Measurements from ENCODE around the gene LRRN4CL.
A peak's percentile ranks its signal among the peaks of the same experiment; 100 is the strongest.

LRRN4CL gene

DNA sequence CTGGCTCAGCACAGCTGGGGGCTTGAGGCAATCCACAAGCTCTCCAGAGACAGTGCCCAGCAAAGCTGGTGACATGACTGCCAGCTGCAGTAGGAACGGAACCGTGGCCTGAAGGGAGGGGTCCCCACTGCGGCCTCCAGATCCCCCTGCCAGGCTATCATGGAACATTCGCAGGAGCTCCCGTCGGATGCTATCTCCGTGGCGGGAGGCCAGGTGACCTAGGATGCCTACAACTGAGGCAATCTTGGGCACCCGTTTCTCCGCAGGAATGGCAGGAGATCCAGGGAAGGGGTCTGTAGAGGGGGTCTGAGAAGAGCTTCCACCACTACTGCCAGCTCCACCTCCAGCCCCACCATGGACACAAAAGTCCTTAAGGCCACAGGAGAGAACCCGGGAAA is 40.4 kb downstream of the LRRN4CL start:
- peaks cover 12% of the 10 kb centered on the region for H3K4me1 ChIP-seq (ENCODE audit: control insufficient read depth, insufficient read depth, low read length, poor library complexity, severe bottlenecking)

DNA sequence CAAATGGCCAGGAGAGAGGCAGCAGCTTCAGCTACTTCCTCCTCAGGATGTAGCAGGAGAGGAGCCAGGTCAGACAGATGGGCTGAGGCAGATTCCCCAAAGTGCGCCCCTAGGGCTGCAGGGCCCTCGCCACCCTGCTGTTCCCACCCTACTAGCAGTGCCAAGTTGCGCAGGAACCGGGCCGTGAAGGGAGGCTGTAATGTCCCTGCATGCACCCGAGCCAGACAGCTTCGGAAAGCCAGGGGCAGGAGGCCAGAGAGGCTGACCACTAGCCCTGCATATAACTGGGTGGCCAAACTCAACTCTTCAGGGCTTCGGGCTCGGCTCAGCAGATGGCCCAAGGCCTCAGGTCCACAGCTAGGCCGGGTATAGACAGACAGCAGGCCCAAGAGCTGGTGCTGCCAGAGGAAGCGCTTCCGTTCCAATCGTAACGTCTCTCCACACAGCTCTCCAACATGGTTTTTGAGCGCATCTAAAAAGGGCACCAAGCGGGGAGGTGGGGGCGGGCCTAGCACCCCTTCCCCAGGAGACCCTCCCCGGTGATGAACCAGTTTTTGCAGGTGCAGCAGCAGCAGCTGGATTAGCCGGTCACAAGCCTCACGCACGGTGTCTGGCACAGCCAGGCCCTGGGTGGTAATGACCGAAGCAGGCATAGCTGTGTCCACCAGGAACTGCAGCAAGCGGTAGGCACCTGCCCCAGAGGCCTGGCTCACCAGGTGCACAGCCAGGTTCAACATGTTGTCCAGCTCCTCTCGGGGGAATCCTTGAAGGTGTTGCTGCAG is 41.0 kb downstream of the LRRN4CL start:
- Histone ChIP-seq H3K27ac (ENCODE audit: insufficient read depth, low read length, poor library complexity, severe bottlenecking) (no peak overlapping the region), H3K9me3 (ENCODE audit: control insufficient read depth, low read length) (no peaks in the 10 kb centered on the region), H3K36me3 (ENCODE audit: control insufficient read depth, insufficient read depth, low read length) (peaks cover 15% of the 10 kb centered on the region), H3K4me3 (ENCODE audit: insufficient read depth, low read depth, low read length, poor library complexity, severe bottlenecking) (no peak overlapping the region), H3K4me1 (ENCODE audit: control insufficient read depth, insufficient read depth, low read length, poor library complexity, severe bottlenecking) (peaks cover 12% of the 10 kb centered on the region), H3K27me3 (replicated peaks; ENCODE audit: control insufficient read depth, insufficient read depth, low read length, poor library complexity, severe bottlenecking) (no peaks in the 10 kb centered on the region)
- DNase-seq, result no peak

More for the DNA sequence above, 40.4 kb downstream of the LRRN4CL start:
- no peaks in the 10 kb centered on the region for H3K27me3 ChIP-seq (replicated peaks; ENCODE audit: control insufficient read depth, insufficient read depth, low read length, poor library complexity, severe bottlenecking)
- peaks cover 15% of the 10 kb centered on the region for H3K36me3 ChIP-seq (ENCODE audit: control insufficient read depth, insufficient read depth, low read length)
- H3K27ac ChIP-seq (ENCODE audit: insufficient read depth, low read length, poor library complexity, severe bottlenecking), result no peak overlapping the region
- no peaks in the 10 kb centered on the region for H3K9me3 ChIP-seq (ENCODE audit: control insufficient read depth, low read length)
- H3K4me3 ChIP-seq (ENCODE audit: insufficient read depth, low read depth, low read length, poor library complexity, severe bottlenecking), result no peak overlapping the region
- DNase-seq, result no peak

DNA sequence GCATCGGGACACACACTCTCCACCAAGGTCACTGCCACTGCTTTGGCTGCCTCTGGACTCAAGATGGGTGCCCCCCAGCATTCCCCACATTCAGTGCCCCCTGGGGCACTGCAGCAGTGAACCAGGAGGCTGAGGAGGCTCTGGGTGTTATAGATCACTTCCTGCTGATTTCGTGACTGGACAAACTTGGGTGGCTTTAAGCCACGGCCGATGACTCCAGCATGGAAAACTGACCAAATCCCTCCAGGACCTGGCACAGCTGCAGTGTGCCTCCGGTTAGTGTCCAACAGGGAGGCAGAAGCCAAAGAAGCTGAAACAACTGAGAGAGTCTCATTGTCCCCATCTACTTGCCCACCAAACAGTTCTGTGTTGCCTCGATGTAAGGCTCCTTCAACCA is 41.7 kb downstream of the LRRN4CL start:
- H3K4me3 ChIP-seq (ENCODE audit: insufficient read depth, low read depth, low read length, poor library complexity, severe bottlenecking), result no peak overlapping the region
- H3K9me3 ChIP-seq (ENCODE audit: control insufficient read depth, low read length), result no peaks in the 10 kb centered on the region
- H3K27me3 ChIP-seq (replicated peaks; ENCODE audit: control insufficient read depth, insufficient read depth, low read length, poor library complexity, severe bottlenecking), result no peaks in the 10 kb centered on the region
- no peak overlapping the region for H3K27ac ChIP-seq (ENCODE audit: insufficient read depth, low read length, poor library complexity, severe bottlenecking)
- peaks cover 12% of the 10 kb centered on the region for H3K4me1 ChIP-seq (ENCODE audit: control insufficient read depth, insufficient read depth, low read length, poor library complexity, severe bottlenecking)
- peaks cover 19% of the 10 kb centered on the region for H3K36me3 ChIP-seq (ENCODE audit: control insufficient read depth, insufficient read depth, low read length)
- DNase-seq, result no peak

DNA sequence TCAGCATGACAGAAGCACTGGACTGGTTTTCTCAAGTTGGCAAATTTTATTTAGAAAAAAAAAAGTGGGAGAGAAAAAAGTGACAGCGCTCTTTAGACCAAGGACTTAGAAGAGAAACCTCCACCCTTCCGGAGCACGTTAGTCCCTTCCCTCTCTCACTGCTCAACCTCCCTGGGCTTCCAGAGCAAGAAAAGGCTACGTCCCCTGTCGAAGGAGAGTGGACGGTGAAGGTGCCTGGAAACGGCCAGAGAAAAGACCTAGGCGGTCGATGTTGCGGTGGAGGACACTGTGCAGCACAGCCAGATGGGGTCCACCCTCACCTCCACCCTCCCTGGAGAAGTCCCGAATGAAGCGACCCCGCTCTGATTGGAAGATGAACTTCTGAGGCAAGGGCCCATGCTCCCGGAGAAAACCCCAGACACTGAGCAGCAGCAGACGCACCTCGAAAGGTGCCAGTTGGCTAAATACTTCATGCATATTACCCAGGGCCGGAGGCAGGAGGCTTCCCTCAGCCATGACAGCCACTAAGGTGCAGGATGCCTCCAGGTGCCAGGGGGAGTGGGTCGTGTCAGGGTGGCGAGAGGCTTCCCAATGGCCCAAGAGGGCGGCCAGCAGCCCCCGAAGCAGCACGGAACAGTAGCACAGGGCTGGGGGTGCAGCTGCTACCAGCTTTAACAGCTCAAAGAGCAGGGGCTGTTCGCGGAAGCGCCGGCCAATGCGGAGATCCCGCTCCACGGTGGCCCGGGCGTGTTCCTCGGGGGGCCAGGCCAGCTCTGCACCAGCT is 42.3 kb downstream of the LRRN4CL start:
- peak overlapping the region; percentile 6 for H3K27ac ChIP-seq (ENCODE audit: insufficient read depth, low read length, poor library complexity, severe bottlenecking)
- H3K27me3 ChIP-seq (replicated peaks; ENCODE audit: control insufficient read depth, insufficient read depth, low read length, poor library complexity, severe bottlenecking), result no peaks in the 10 kb centered on the region
- DNase-seq, result no peak
- H3K36me3 ChIP-seq (ENCODE audit: control insufficient read depth, insufficient read depth, low read length), result peaks cover 22% of the 10 kb centered on the region
- no peaks in the 10 kb centered on the region for H3K9me3 ChIP-seq (ENCODE audit: control insufficient read depth, low read length)
- H3K4me1 ChIP-seq (ENCODE audit: control insufficient read depth, insufficient read depth, low read length, poor library complexity, severe bottlenecking), result peaks cover 12% of the 10 kb centered on the region
- H3K4me3 ChIP-seq (ENCODE audit: insufficient read depth, low read depth, low read length, poor library complexity, severe bottlenecking), result no peak overlapping the region

GRCh38 chr11:62645946-62646824 is 43.1 kb downstream of the LRRN4CL start, which contains the start of gene GANAB:
Gene GANAB, minus strand, starts transcription at chr11:62646613. Its CDS starts 14 bp downstream, at chr11:62646599.
- H3K4me1 ChIP-seq (ENCODE audit: control insufficient read depth, insufficient read depth, low read length, poor library complexity, severe bottlenecking), result peaks cover 7% of the 10 kb centered on the region
- H3K27ac ChIP-seq (ENCODE audit: insufficient read depth, low read length, poor library complexity, severe bottlenecking), result peak within 1 kb of the TSS; percentile 93
- H3K27me3 ChIP-seq (replicated peaks; ENCODE audit: control insufficient read depth, insufficient read depth, low read length, poor library complexity, severe bottlenecking), result no peaks in the 10 kb centered on the region
- H3K9me3 ChIP-seq (ENCODE audit: control insufficient read depth, low read length), result no peaks in the 10 kb centered on the region
- peak; percentile 96 to 98 (median 97) for DNase-seq
- peaks cover 22% of the 10 kb centered on the region for H3K36me3 ChIP-seq (ENCODE audit: control insufficient read depth, insufficient read depth, low read length)
- peak within 1 kb of the TSS; percentile 74 for H3K4me3 ChIP-seq (ENCODE audit: insufficient read depth, low read depth, low read length, poor library complexity, severe bottlenecking)

- Histone ChIP-seq H3K27ac (ENCODE audit: insufficient read depth, low read length, poor library complexity, severe bottlenecking) (peak overlapping the region; percentile 93), H3K36me3 (ENCODE audit: control insufficient read depth, insufficient read depth, low read length) (peaks cover 22% of the 10 kb centered on the region), H3K27me3 (replicated peaks; ENCODE audit: control insufficient read depth, insufficient read depth, low read length, poor library complexity, severe bottlenecking) (no peaks in the 10 kb centered on the region), H3K4me3 (ENCODE audit: insufficient read depth, low read depth, low read length, poor library complexity, severe bottlenecking) (peak overlapping the region; percentile 74), H3K9me3 (ENCODE audit: control insufficient read depth, low read length) (no peaks in the 10 kb centered on the region), H3K4me1 (ENCODE audit: control insufficient read depth, insufficient read depth, low read length, poor library complexity, severe bottlenecking) (peaks cover 7% of the 10 kb centered on the region)
- DNase-seq, result no peak
These were observed 43.7 kb downstream of the LRRN4CL start for GRCh38 chr11:62645671-62645945.

GRCh38 chr11:62644220-62644619 is 45.1 kb downstream of the LRRN4CL start:
- H3K27ac ChIP-seq (ENCODE audit: insufficient read depth, low read length, poor library complexity, severe bottlenecking), result no peak overlapping the region
- no peak overlapping the region for H3K4me3 ChIP-seq (ENCODE audit: insufficient read depth, low read depth, low read length, poor library complexity, severe bottlenecking)
- H3K9me3 ChIP-seq (ENCODE audit: control insufficient read depth, low read length), result no peaks in the 10 kb centered on the region
- peaks cover 19% of the 10 kb centered on the region for H3K36me3 ChIP-seq (ENCODE audit: control insufficient read depth, insufficient read depth, low read length)
- no peaks in the 10 kb centered on the region for H3K27me3 ChIP-seq (replicated peaks; ENCODE audit: control insufficient read depth, insufficient read depth, low read length, poor library complexity, severe bottlenecking)
- peaks cover 7% of the 10 kb centered on the region for H3K4me1 ChIP-seq (ENCODE audit: control insufficient read depth, insufficient read depth, low read length, poor library complexity, severe bottlenecking)
- no peak for DNase-seq

Measured in effector memory CD4-positive, alpha-beta T cell (primary cell).